H1 (cell line): ENCODE results near the gene IGSF11. TPM values are rescaled to one million over a fixed set of nuclear protein-coding genes. Genes with fewer than 3 reads are reported as not detected.

ENCODE experiments used
- CTCF ChIA-PET: fragments of 300-600 bp; sonication (Branson Sonifier 250); formaldehyde crosslinking; loops from one replicate; lab custom pipeline; 2021; ENCODE audit not compliant: partially characterized antibody; lab: Charles Lee
- POLR2A ChIA-PET: fragments of 300-600 bp; sonication (Branson Sonifier 250); formaldehyde crosslinking; loops from one replicate; lab custom pipeline; 2021; ENCODE audit warnings: inconsistent platforms; ENCODE audit not compliant: partially characterized antibody; lab: Charles Lee
- DNase-seq, 2 experiments: peaks; one replicate each; pipeline versions ENCODE4 v3.0.0 to v3.0.0-alpha.2; 2010 to 2022; ENCODE audit warnings: low spot score in 2 of 2, low read depth in 1 of 2, mixed read lengths in 1 of 2
- FAIRE-seq: peaks from 2 replicates; lab custom pipeline; 2011; peaks lifted over from hg19 to GRCh38; lab: Jason Lieb, UNC
- H2AFZ ChIP-seq: 2 replicates; pipeline ENCODE4 v1.8.1; 2012; ENCODE audit warnings: low read length, inconsistent platforms
- H2AK5ac ChIP-seq: 2 replicates; pipeline ENCODE4 v1.6.1; 2013; ENCODE audit warnings: low read depth, low read length
- H2BK120ac ChIP-seq: replicated peaks from 2 replicates; pipeline ENCODE3; 2013; ENCODE audit warnings: low read depth, low read length, inconsistent platforms
- H2BK12ac ChIP-seq: 2 replicates; pipeline ENCODE4 v1.6.1; 2013; ENCODE audit warnings: low read depth, low read length
- H2BK15ac ChIP-seq: 2 replicates; pipeline ENCODE4 v1.6.1; 2013; ENCODE audit warnings: low read length
- H2BK20ac ChIP-seq: 2 replicates; pipeline ENCODE4 v1.6.1; 2013; ENCODE audit warnings: low read length
- H2BK5ac ChIP-seq: 2 replicates; pipeline ENCODE4 v1.6.1; 2013; ENCODE audit warnings: low read depth, low read length
- H3K14ac ChIP-seq: 2 replicates; pipeline ENCODE4 v1.6.1; 2013; ENCODE audit warnings: inconsistent platforms; ENCODE audit not compliant: insufficient read length
- H3K18ac ChIP-seq: 2 replicates; pipeline ENCODE4 v1.6.1; 2013; ENCODE audit warnings: low read length; ENCODE audit errors: extremely low read depth
- H3K23ac ChIP-seq: 2 replicates; pipeline ENCODE4 v1.6.1; 2013; ENCODE audit warnings: inconsistent platforms; ENCODE audit not compliant: insufficient read length
- H3K23me2 ChIP-seq: 2 replicates; pipeline ENCODE4 v1.6.1; 2013; ENCODE audit warnings: low read depth, low read length
- H3K27ac ChIP-seq: 2 replicates; pipeline ENCODE4 v1.6.1; 2011; ENCODE audit warnings: low read depth, low read length, inconsistent platforms
- H3K27me3 ChIP-seq, 4 experiments: replicated peaks in 1 of 4; 1 replicate in 1 of 4; 2 replicates in 3 of 4; pipeline versions ENCODE4 v1.6.1 to v1.8.1; 2011 to 2013; ENCODE audit warnings: low read length in 3 of 4, mild to moderate bottlenecking in 3 of 4, inconsistent platforms in 2 of 4, mixed read lengths in 2 of 4, moderate library complexity in 1 of 4; ENCODE audit not compliant: control insufficient read depth in 3 of 4, insufficient read depth in 3 of 4; ENCODE audit errors: extremely low read depth in 1 of 4
- H3K36me3 ChIP-seq, 4 experiments: 2 replicates each; pipeline versions ENCODE4 v1.6.1 to v1.8.1; 2011 to 2013; ENCODE audit warnings: mild to moderate bottlenecking in 4 of 4, low read length in 3 of 4, moderate library complexity in 2 of 4, control low read depth in 1 of 4, inconsistent platforms in 1 of 4; ENCODE audit not compliant: insufficient read depth in 4 of 4, control insufficient read depth in 2 of 4
- H3K4ac ChIP-seq: replicated peaks from 2 replicates; pipeline ENCODE3; 2013; ENCODE audit warnings: low read length, low read depth, mixed read lengths, inconsistent platforms; ENCODE audit not compliant: insufficient read length
- H3K4me1 ChIP-seq, 4 experiments: replicated peaks in 1 of 4; 1 replicate in 1 of 4; 2 replicates in 3 of 4; pipeline versions ENCODE4 v1.6.1 to v1.8.1; 2011 to 2013; ENCODE audit warnings: low read length in 3 of 4, inconsistent platforms in 2 of 4, mixed read lengths in 1 of 4; ENCODE audit not compliant: insufficient read depth in 4 of 4, control insufficient read depth in 3 of 4
- H3K4me2 ChIP-seq, 2 experiments: 2 replicates each; pipeline versions ENCODE4 v1.6.1 to v1.8.1; 2011 to 2013; ENCODE audit warnings: low read depth in 2 of 2, low read length in 2 of 2, control low read depth in 1 of 2, inconsistent platforms in 1 of 2, mild to moderate bottlenecking in 1 of 2; ENCODE audit not compliant: insufficient read depth in 1 of 2
- H3K4me3 ChIP-seq, 4 experiments: fragments of 200-600, 300-600 bp in 1 of 4; sonication (generic), shearing (Covaris generic), sonication (Bioruptor Twin) in 1 of 4; 2 replicates each; pipeline versions ENCODE4 v1.5.1 to v1.8.1; 2011 to 2016; ENCODE audit warnings: low read length in 4 of 4, low read depth in 3 of 4, control low read depth in 2 of 4, inconsistent platforms in 2 of 4, mild to moderate bottlenecking in 2 of 4, mixed read lengths in 1 of 4, moderate library complexity in 1 of 4; ENCODE audit not compliant: insufficient read depth in 2 of 4; ENCODE audit errors: extremely low read depth in 1 of 4
- H3K56ac ChIP-seq: replicated peaks from 2 replicates; pipeline ENCODE3; 2013; ENCODE audit warnings: low read depth, mild to moderate bottlenecking, mixed read lengths, low read length, inconsistent platforms; ENCODE audit not compliant: insufficient read length
- H3K79me1 ChIP-seq: 2 replicates; pipeline ENCODE4 v1.6.1; 2013; ENCODE audit warnings: low read depth, low read length, control low read depth
- H3K79me2 ChIP-seq, 2 experiments: 2 replicates each; pipeline versions ENCODE4 v1.6.1 to v1.8.1; 2012 to 2013; ENCODE audit warnings: low read length in 2 of 2, mild to moderate bottlenecking in 2 of 2, inconsistent platforms in 1 of 2; ENCODE audit not compliant: insufficient read depth in 2 of 2, control insufficient read depth in 1 of 2
- H3K9ac ChIP-seq, 4 experiments: replicated peaks in 1 of 4; 1 replicate in 1 of 4; 2 replicates in 3 of 4; pipeline versions ENCODE4 v1.6.1 to v1.8.1; 2011 to 2013; ENCODE audit warnings: low read depth in 3 of 4, low read length in 3 of 4, control low read depth in 2 of 4, mild to moderate bottlenecking in 2 of 4, moderate library complexity in 2 of 4, inconsistent platforms in 1 of 4; ENCODE audit errors: extremely low read depth in 1 of 4
- H3K9me3 ChIP-seq, 2 experiments: 2 replicates each; pipeline versions ENCODE4 v1.6.1 to v1.8.1; 2012 to 2013; ENCODE audit warnings: mild to moderate bottlenecking in 2 of 2, moderate library complexity in 2 of 2, control low read depth in 1 of 2, inconsistent platforms in 1 of 2, low read depth in 1 of 2, low read length in 1 of 2, mixed read lengths in 1 of 2; ENCODE audit not compliant: insufficient read depth in 2 of 2
- H4K20me1 ChIP-seq, 2 experiments: replicated peaks in 1 of 2; 2 replicates each; pipeline versions ENCODE3 to v1.8.1; 2011 to 2013; ENCODE audit warnings: inconsistent platforms in 2 of 2, low read length in 2 of 2, mild to moderate bottlenecking in 1 of 2; ENCODE audit not compliant: insufficient read depth in 2 of 2, control insufficient read depth in 1 of 2
- H4K5ac ChIP-seq: 2 replicates; pipeline ENCODE4 v1.6.1; 2013; ENCODE audit warnings: low read length, low read depth, mixed read lengths, inconsistent platforms; ENCODE audit not compliant: insufficient read length
- H4K8ac ChIP-seq: 2 replicates; pipeline ENCODE4 v1.8.0; 2013; ENCODE audit warnings: mild to moderate bottlenecking, moderate library complexity, low read length, inconsistent platforms; ENCODE audit not compliant: insufficient read depth; ENCODE audit errors: extremely low read depth
- H4K91ac ChIP-seq: replicated peaks from 2 replicates; pipeline ENCODE3; 2013; ENCODE audit warnings: low read length, mixed read lengths, inconsistent platforms; ENCODE audit not compliant: insufficient read length
- BACH1 ChIP-seq: IDR thresholded peaks from 2 replicates; pipeline ENCODE4 v1.6.1; 2012; ENCODE audit warnings: low read length, improper control_type of control experiment
- CTCF ChIP-seq, 3 experiments: IDR thresholded peaks; 1 replicate in 2 of 3; 2 replicates in 1 of 3; pipeline versions ENCODE4 v1.5.1 to v1.6.1; 2011; ENCODE audit warnings: low read length in 3 of 3, mild to moderate bottlenecking in 3 of 3, inconsistent platforms in 2 of 3, low read depth in 1 of 3, moderate library complexity in 1 of 3; ENCODE audit not compliant: insufficient read depth in 1 of 3; ENCODE audit errors: control extremely low read depth in 1 of 3
- RAD21 ChIP-seq, 2 experiments: IDR thresholded peaks in 1 of 2; conservative IDR thresholded peaks in 1 of 2; 2 replicates each; pipeline ENCODE4 v1.6.1; 2011; ENCODE audit warnings: low read depth in 2 of 2, low read length in 2 of 2, improper control_type of control experiment in 1 of 2, inconsistent platforms in 1 of 2, mild to moderate bottlenecking in 1 of 2, moderate library complexity in 1 of 2
- SUZ12 ChIP-seq: fragments of 200-600 bp; sonication (generic); IDR thresholded peaks from 2 replicates; pipeline ENCODE4 v1.6.1; 2012; ENCODE audit warnings: mild to moderate bottlenecking, inconsistent platforms, low read length, moderate library complexity, mixed read lengths
- TAF1 ChIP-seq: IDR thresholded peaks from 2 replicates; pipeline ENCODE4 v1.6.1; 2011; ENCODE audit warnings: mild to moderate bottlenecking, low read depth, low read length
- WGBS, 2 experiments: shearing (Covaris generic) in 1 of 2; methylation state at CpG; one replicate each; pipeline versions ENCODE4 v1.1.6 to v1.1.7; 2013 to 2015; ENCODE audit warnings: low lambda C conversion rate in 2 of 2, mixed read lengths in 2 of 2, inconsistent platforms in 1 of 2, low coverage in 1 of 2, missing lambda C conversion rate in 1 of 2; ENCODE audit not compliant: insufficient replicate concordance in 2 of 2, insufficient coverage in 1 of 2, insufficient read length in 1 of 2; ENCODE audit errors: extremely low coverage in 1 of 2, missing lambda C conversion rate in 1 of 2; 5-methylcytosine and 5-hydroxymethylcytosine counted together
- long read RNA-seq, 2 experiments: library from RNA in 1 of 2; library from capped mRNA in 1 of 2; stranded (forward); transcript quantifications; one replicate each; pipeline ENCODE4 v2.0.0, GENCODE V29; 2021; ENCODE audit warnings: inconsistent platforms in 1 of 2
- polyA minus RNA-seq, 3 experiments: library from RNA; depleted of rRNA, polyadenylated mRNA; stranded (reverse); fragments of >200 nt; gene quantifications; 1 replicate in 2 of 3; 2 replicates in 1 of 3; pipeline ENCODE4 v1.2.3, GENCODE V29; 2011
- polyA plus RNA-seq, 7 experiments: library from polyadenylated mRNA; depleted of rRNA in 3 of 7; stranded (reverse) in 5 of 7; unstranded in 2 of 7; fragments of >200 nt in 5 of 7; fragments of 200-250 nt in 2 of 7; gene quantifications; 1 replicate in 5 of 7; 2 replicates in 1 of 7; 4 replicates in 1 of 7; pipeline versions ENCODE4 v1.2.1 to v1.2.3, GENCODE V29; 2011 to 2013; ENCODE audit warnings: missing spikeins in 2 of 7, mixed read lengths in 2 of 7
- total RNA-seq: library from RNA; stranded (reverse); fragmentation: NEBNext Ultra II Directional; extraction: Animal tissue kit (Norgen Biotek cat#: 25700); gene quantifications from 2 replicates; pipeline ENCODE4 v1.2.1, GENCODE V29; 2021

IGSF11 gene
- 1.1 and 1.6 TPM in 2 replicates for total RNA-seq
- polyA plus RNA-seq (2011; rRNA removed): 3.8 and 4.1 TPM in 2 replicates
- polyA plus RNA-seq (2011; cell fraction: cytosol; rRNA removed): 3.1 TPM
- polyA plus RNA-seq (2011; cell fraction: nucleus; rRNA removed): 5.3 TPM
- 1.3 to 1.9 TPM (median 1.5 TPM) in 4 replicates for polyA plus RNA-seq (2012, experiment 1 of 2)
- polyA plus RNA-seq (2012, experiment 2 of 2): 0.73 TPM
- polyA plus RNA-seq (2013, experiment 1 of 2): 0.95 TPM
- 0.96 TPM for polyA plus RNA-seq (2013, experiment 2 of 2)
- polyA minus RNA-seq (2011; rRNA and poly(A)+ RNA removed): 7.6 and 9.1 TPM in 2 replicates
- 2.6 TPM for polyA minus RNA-seq (2011; cell fraction: cytosol; rRNA and poly(A)+ RNA removed)
- 8.9 TPM for polyA minus RNA-seq (2011; cell fraction: nucleus; rRNA and poly(A)+ RNA removed)
- long read RNA-seq, experiment 1, partial matches to known transcripts: 0 of 1 reads
- long read RNA-seq, experiment 1, other reads (novel, unspliced or antisense): 1 of 1 reads
- long read RNA-seq, experiment 2: 0 reads

- Histone ChIP-seq H3K27me3 (peaks cover 0 to 6% (median 5%) of the 10 kb centered on the region in 4 experiments; a peak in 4 of 7 replicates), H3K23ac (no peak within 1 kb of the TSS), H3K4me1 (no peaks in the 10 kb centered on the region), H3K56ac (no peak within 1 kb of the TSS), H3K14ac (no peak within 1 kb of the TSS), H2BK15ac (no peak within 1 kb of the TSS), H4K91ac (no peak within 1 kb of the TSS), H3K23me2 (peaks cover 5% of the 10 kb centered on the region; the same call in 1 of the 2 replicates), H3K18ac (no peak within 1 kb of the TSS; the same call in 1 of the 2 replicates), H4K5ac (no peak within 1 kb of the TSS), H3K4ac (no peak within 1 kb of the TSS), H3K27ac (no peak within 1 kb of the TSS), H3K9ac (peak within 1 kb of the TSS in 3 of 4 experiments; percentile 31 to 42 (median 42); a peak in 4 of 7 replicates), H3K79me1 (no peaks in the 10 kb centered on the region), H3K79me2 (no peaks in the 10 kb centered on the region), H3K4me3 (peak within 1 kb of the TSS; percentile 56 to 78 (median 64)), H3K4me2 (peak within 1 kb of the TSS; percentile 57 to 78), H2BK12ac (no peak within 1 kb of the TSS), H2BK120ac (no peak within 1 kb of the TSS), H3K9me3 (no peaks in the 10 kb centered on the region), H3K36me3 (no peaks in the 10 kb centered on the region), H2AFZ (peak within 1 kb of the TSS; percentile 61; the same call in 1 of the 2 replicates), H2BK20ac (no peak within 1 kb of the TSS), H2BK5ac (peak within 1 kb of the TSS; percentile 44; the same call in 1 of the 2 replicates), H4K8ac (no peak within 1 kb of the TSS), H2AK5ac (no peak within 1 kb of the TSS), H4K20me1 (no peaks in the 10 kb centered on the region)
- ChIA-PET POLR2A (interaction anchor here (0.6 to 1.5 kb wide), 2 partner anchors 10 to 149 kb away, joined by 3 read pairs; no protein-coding TSS in a partner anchor), CTCF (interaction anchor here (1.0 to 6.2 kb wide), 12 partner anchors 9 to 156 kb away, joined by 3 to 84 read pairs (median 4); no protein-coding TSS in a partner anchor)
- WGBS, 2 experiments: 1% methylated on average over 61 of the region's 80 CpGs; no CpG with 5 or more reads in 1 of the 2 experiments
- no peak for FAIRE-seq
- DNase-seq: peak; percentile 34 to 86
- TF ChIP-seq RAD21 (IDR thresholded peaks at IDR 0.05 in 1 of 2, conservative IDR thresholded peaks at IDR 0.05 in 1 of 2; ENCODE audit: low read depth in 2 of 2, low read length in 2 of 2): peak; percentile 9 to 51; a peak in 3 of 4 replicates
- peak; percentile 27; the same call in 1 of the 2 replicates for TF ChIP-seq BACH1
- TF ChIP-seq TAF1: peak; percentile 7; the same call in 1 of the 2 replicates
- TF ChIP-seq CTCF (IDR thresholded peaks at IDR 0.05; ENCODE audit: control extremely low read depth in 1 of 3, insufficient read depth in 1 of 3, low read depth in 1 of 3, low read length in 3 of 3): peak; percentile 1 to 23 (median 19); a peak in 3 of 4 replicates
- TF ChIP-seq SUZ12: peak; percentile 60; the same call in 1 of the 2 replicates
Measured at GRCh38 chr3:119034256-119035013, at the start of gene IGSF11. Gene IGSF11, minus strand, starts transcription at chr3:119034846. Its CDS starts 264 bp downstream, at chr3:119034582.
